ENCODE results near the gene EHD4.

Gene EHD4

DNA sequence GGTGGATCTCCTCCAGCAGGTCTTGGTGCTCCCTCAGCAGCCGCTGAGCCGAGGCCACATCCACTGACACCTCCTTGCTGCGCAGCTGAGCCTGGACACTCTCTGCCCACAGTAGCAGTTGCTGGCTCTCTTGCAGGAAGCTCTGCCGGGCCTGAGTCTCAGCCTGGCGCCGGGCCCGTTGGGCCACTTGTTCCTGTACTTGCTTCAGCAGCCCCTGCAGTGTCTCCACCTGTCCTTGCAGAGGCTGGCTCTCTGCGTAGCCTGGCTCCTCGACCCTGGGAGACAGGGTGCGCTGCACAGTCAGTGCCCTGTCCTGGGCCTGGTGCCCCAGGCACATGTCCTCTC, 94.0 kb downstream of the EHD4 start:
- POLR2A ChIA-PET = no interaction called here

DNA sequence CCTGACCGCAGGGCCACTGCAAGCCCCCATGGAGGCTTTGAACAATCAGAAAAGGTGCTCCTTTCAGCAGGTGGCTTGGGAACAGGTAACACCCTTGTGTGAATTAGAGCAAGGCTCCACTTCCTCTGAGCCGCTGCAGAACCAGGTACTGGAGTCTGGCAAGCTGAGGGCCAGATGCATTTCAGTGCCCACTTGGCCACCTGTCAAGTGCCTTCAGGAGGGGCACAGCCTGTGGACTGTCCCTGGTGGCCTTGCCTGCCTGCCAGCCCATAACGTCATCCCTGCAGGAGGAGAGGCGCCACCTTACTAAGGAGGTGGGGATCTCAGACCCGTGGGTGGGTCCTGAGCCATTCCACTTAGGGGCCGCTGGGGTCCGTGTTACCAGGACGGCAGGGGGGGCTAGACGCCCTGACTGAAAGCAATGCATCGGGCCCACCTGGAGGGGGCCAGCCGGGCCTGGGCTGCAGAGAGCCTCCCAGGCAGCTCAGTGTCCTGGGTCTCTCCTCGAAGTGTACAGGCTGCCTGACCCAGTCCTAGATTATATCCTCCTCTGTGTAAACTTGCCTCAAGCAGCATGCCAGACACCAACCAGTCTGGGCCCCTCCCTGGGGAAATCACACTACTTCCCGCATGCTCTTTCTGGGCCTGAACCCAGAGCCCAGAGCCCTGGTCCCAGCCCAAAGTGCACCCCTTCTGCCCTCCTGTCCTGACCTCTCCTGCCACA, 94.6 kb downstream of the EHD4 start:
- no peaks in the 10 kb centered on the region for H3K9me3 ChIP-seq (ENCODE audit: control insufficient read depth, insufficient read depth, low read depth, low read length)
- ChIA-PET CTCF (interaction anchor here (1.4 kb wide), 1 partner anchor 27 kb away, joined by 4 read pairs; no protein-coding TSS in a partner anchor), POLR2A (no interaction called here)
- no peaks in the 10 kb centered on the region for H3K36me3 ChIP-seq (ENCODE audit: control insufficient read depth in 2 of 2, insufficient read depth in 1 of 2, low read length in 2 of 2)
- TF ChIP-seq, protein P1, sequence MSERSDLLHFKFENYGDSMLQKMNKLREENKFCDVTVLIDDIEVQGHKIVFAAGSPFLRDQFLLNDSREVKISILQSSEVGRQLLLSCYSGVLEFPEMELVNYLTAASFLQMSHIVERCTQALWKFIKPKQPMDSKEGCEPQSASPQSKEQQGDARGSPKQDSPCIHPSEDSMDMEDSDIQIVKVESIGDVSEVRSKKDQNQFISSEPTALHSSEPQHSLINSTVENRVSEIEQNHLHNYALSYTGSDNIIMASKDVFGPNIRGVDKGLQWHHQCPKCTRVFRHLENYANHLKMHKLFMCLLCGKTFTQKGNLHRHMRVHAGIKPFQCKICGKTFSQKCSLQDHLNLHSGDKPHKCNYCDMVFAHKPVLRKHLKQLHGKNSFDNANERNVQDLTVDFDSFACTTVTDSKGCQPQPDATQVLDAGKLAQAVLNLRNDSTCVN (tag by site-specific recombination; optimal IDR thresholded peaks at IDR 0.05) = no peak
- TF ChIP-seq KLF16 (tag by site-specific recombination; IDR thresholded peaks at IDR 0.05) = no peak
- H3K27ac ChIP-seq (ENCODE audit: extremely low read depth, low read depth, low read length) = no peak overlapping the region
- H3K4me3 ChIP-seq (ENCODE audit: low read depth, low read length) = no peak overlapping the region
- no peaks in the 10 kb centered on the region for H3K4me1 ChIP-seq (ENCODE audit: control insufficient read depth, insufficient read depth, low read length)

More for the DNA sequence above, 94.0 kb downstream of the EHD4 start:
- no peak for TF ChIP-seq ZNF335 (tag by site-specific recombination; conservative IDR thresholded peaks at IDR 0.05)
- TF ChIP-seq EGR2 (tag by site-specific recombination; IDR thresholded peaks at IDR 0.05; ENCODE audit: low read depth) = no peak
- TF ChIP-seq ZBTB21 (tag by site-specific recombination; IDR thresholded peaks at IDR 0.05) = no peak
- no peak for TF ChIP-seq ZNF366 (tag by site-specific recombination; conservative IDR thresholded peaks at IDR 0.05)
- no peak for TF ChIP-seq ZNF654 (tag by site-specific recombination; IDR thresholded peaks at IDR 0.05; ENCODE audit: low read depth)
- TF ChIP-seq, protein P2, sequence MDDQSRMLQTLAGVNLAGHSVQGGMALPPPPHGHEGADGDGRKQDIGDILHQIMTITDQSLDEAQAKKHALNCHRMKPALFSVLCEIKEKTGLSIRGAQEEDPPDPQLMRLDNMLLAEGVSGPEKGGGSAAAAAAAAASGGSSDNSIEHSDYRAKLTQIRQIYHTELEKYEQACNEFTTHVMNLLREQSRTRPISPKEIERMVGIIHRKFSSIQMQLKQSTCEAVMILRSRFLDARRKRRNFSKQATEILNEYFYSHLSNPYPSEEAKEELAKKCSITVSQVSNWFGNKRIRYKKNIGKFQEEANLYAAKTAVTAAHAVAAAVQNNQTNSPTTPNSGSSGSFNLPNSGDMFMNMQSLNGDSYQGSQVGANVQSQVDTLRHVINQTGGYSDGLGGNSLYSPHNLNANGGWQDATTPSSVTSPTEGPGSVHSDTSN (CRISPR knock-in tag; IDR thresholded peaks at IDR 0.05) = no peak
- no peak for TF ChIP-seq GLI4 (tag by site-specific recombination; IDR thresholded peaks at IDR 0.05)
- TF ChIP-seq, protein P3, sequence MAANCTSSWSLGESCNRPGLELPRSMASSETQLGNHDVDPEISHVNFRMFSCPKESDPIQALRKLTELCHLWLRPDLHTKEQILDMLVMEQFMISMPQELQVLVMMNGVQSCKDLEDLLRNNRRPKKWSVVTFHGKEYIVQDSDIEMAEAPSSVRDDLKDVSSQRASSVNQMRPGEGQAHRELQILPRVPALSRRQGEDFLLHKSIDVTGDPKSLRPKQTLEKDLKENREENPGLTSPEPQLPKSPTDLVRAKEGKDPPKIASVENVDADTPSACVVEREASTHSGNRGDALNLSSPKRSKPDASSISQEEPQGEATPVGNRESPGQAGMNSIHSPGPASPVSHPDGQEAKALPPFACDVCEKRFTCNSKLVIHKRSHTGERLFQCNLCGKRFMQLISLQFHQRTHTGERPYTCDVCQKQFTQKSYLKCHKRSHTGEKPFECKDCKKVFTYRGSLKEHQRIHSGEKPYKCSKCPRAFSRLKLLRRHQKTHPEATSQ (tag by site-specific recombination; IDR thresholded peaks at IDR 0.05) = no peak
- no peak for TF ChIP-seq HOXD13 (CRISPR knock-in tag; IDR thresholded peaks at IDR 0.05; ENCODE audit: borderline replicate concordance)
- no peak for TF ChIP-seq ZNF792 (tag by site-specific recombination; IDR thresholded peaks at IDR 0.05)
- no peak for TF ChIP-seq ZNF350 (tag by site-specific recombination; IDR thresholded peaks at IDR 0.05)
- TF ChIP-seq BCL11A (tag by site-specific recombination; IDR thresholded peaks at IDR 0.05; ENCODE audit: low read depth) = no peak
- TF ChIP-seq ZNF132 (tag by site-specific recombination; IDR thresholded peaks at IDR 0.05; ENCODE audit: borderline replicate concordance) = no peak
- no peak for TF ChIP-seq ZNF37A (tag by site-specific recombination; IDR thresholded peaks at IDR 0.05)
- no peak for TF ChIP-seq OSR2 (tag by site-specific recombination; IDR thresholded peaks at IDR 0.05)
- no peak for TF ChIP-seq ZNF473 (tag by site-specific recombination; IDR thresholded peaks at IDR 0.05)
- no peak for TF ChIP-seq SCRT2 (tag by site-specific recombination; IDR thresholded peaks at IDR 0.05)
- no peak for TF ChIP-seq ZNF843 (tag by site-specific recombination; IDR thresholded peaks at IDR 0.05)
- H3K4me1 ChIP-seq (ENCODE audit: control insufficient read depth, insufficient read depth, low read length) = no peaks in the 10 kb centered on the region
- CTCF ChIA-PET = no interaction called here
- no peaks in the 10 kb centered on the region for H3K9me3 ChIP-seq (ENCODE audit: control insufficient read depth, insufficient read depth, low read depth, low read length)
- H3K4me3 ChIP-seq (ENCODE audit: low read depth, low read length) = no peak overlapping the region
- H3K36me3 ChIP-seq (ENCODE audit: control insufficient read depth in 2 of 2, insufficient read depth in 1 of 2, low read length in 2 of 2) = no peaks in the 10 kb centered on the region
- no peak overlapping the region for H3K27ac ChIP-seq (ENCODE audit: extremely low read depth, low read depth, low read length)

Data from HEK293 (cell line).